Caco-2 (cell line): ENCODE results near the gene MCAM. TPM values are rescaled to one million over a fixed set of nuclear protein-coding genes. Genes with fewer than 3 reads are reported as not detected.
A peak's percentile ranks its signal among the peaks of the same experiment; 100 is the strongest.

Experiments
- BruUV-seq: library from RNA; stranded (reverse); fragments of 400-500 nt; replicated peaks from 2 replicates; lab custom pipeline; 2021; lab: Mats Ljungman, UMichigan
- CTCF ChIA-PET: fragments of 300-600 bp; sonication (Branson Sonifier 250); formaldehyde crosslinking; loops from one replicate; lab custom pipeline; 2022; ENCODE audit warnings: antibody characterized with exemption; lab: Charles Lee
- POLR2A ChIA-PET: fragments of 300-600 bp; sonication (Branson Sonifier 250); formaldehyde crosslinking; loops from one replicate; lab custom pipeline; 2022; ENCODE audit warnings: antibody characterized with exemption; lab: Charles Lee
- DNase-seq, 2 experiments: peaks; one replicate each; pipeline versions ENCODE4 v3.0.0 to v3.0.0-alpha.2; 2020 to 2022
- H3K27me3 ChIP-seq: replicated peaks from 2 replicates; pipeline ENCODE4 v1.6.0; 2011; ENCODE audit warnings: low read length; ENCODE audit not compliant: control insufficient read depth, insufficient read depth
- H3K36me3 ChIP-seq: 2 replicates; pipeline ENCODE4 v1.5.1; 2011; ENCODE audit warnings: low read length; ENCODE audit not compliant: control insufficient read depth, insufficient read depth
- H3K4me1 ChIP-seq: fragments of 250-450 bp; sonication (Bioruptor Pico); 2 replicates; pipeline ENCODE4 v1.5.1; 2020; ENCODE audit warnings: mild to moderate bottlenecking
- H3K4me3 ChIP-seq: 2 replicates; pipeline ENCODE4 v1.5.1; 2011; ENCODE audit warnings: low read depth, mild to moderate bottlenecking, control low read depth, low read length
- H3K9me3 ChIP-seq: fragments of 250-450 bp; sonication (Bioruptor Pico); 2 replicates; pipeline ENCODE4 v1.5.1; 2020; ENCODE audit warnings: mild to moderate bottlenecking, moderate library complexity
- H3K27ac Mint-ChIP-seq: one replicate; pipeline ENCODE4 v1.8.0; 2022; ENCODE audit warnings: mixed read lengths; ENCODE audit not compliant: unreplicated experiment
- H3K27me3 Mint-ChIP-seq: one replicate; pipeline ENCODE4 v1.8.0; 2022; ENCODE audit warnings: mixed read lengths; ENCODE audit not compliant: insufficient read depth, unreplicated experiment
- H3K36me3 Mint-ChIP-seq: one replicate; pipeline ENCODE4 v1.8.0; 2022; ENCODE audit warnings: mild to moderate bottlenecking, mixed read lengths; ENCODE audit not compliant: insufficient read depth, unreplicated experiment
- H3K4me1 Mint-ChIP-seq: one replicate; pipeline ENCODE4 v1.8.0; 2022; ENCODE audit warnings: low read depth, mixed read lengths; ENCODE audit not compliant: unreplicated experiment
- H3K4me3 Mint-ChIP-seq: one replicate; pipeline ENCODE4 v1.8.0; 2022; ENCODE audit warnings: mild to moderate bottlenecking, moderate library complexity, mixed read lengths; ENCODE audit not compliant: unreplicated experiment
- H3K9me3 Mint-ChIP-seq: one replicate; pipeline ENCODE4 v1.8.0; 2022; ENCODE audit warnings: mixed read lengths; ENCODE audit not compliant: unreplicated experiment
- CTCF ChIP-seq, 2 experiments: fragments of 200-600 bp in 1 of 2; IDR thresholded peaks; 1 replicate in 1 of 2; 2 replicates in 1 of 2; pipeline versions ENCODE4 v1.5.1 to v1.8.0; 2011 to 2022; ENCODE audit warnings: antibody characterized with exemption in 1 of 2, control low read depth in 1 of 2, inconsistent platforms in 1 of 2, low read depth in 1 of 2, low read length in 1 of 2, mild to moderate bottlenecking in 1 of 2, moderate library complexity in 1 of 2; ENCODE audit not compliant: insufficient read depth in 1 of 2, severe bottlenecking in 1 of 2, unreplicated experiment in 1 of 2
- intact Hi-C: fragments of 100-400 bp; cut with micrococcal nuclease; formaldehyde crosslinking; loops from one replicate; pipeline ENCODE4 v1.10.0; 2022; ENCODE audit not compliant: unreplicated experiment
- total RNA-seq: library from RNA; stranded (reverse); gene quantifications from 2 replicates; pipeline ENCODE4 v1.2.3, GENCODE V29; 2022

Gene MCAM
- total RNA-seq, 1 experiment from 2014 or later: 9.8 TPM

GRCh38 chr11:119317592-119318239 lies 786 bp upstream of the MCAM start:
- H3K9me3 ChIP-seq: no peaks in the 10 kb centered on the region
- H3K4me1 ChIP-seq: peaks cover 38% of the 10 kb centered on the region
- Mint-ChIP-seq H3K4me1 (no peaks in the 10 kb centered on the region), H3K27me3 (peaks cover 5% of the 10 kb centered on the region), H3K4me3 (peak overlapping the region; percentile 76), H3K9me3 (no peaks in the 10 kb centered on the region), H3K36me3 (peaks cover 5% of the 10 kb centered on the region), H3K27ac (no peak overlapping the region)
- BruUV-seq: no TSS peak
- H3K4me3 ChIP-seq: no peak overlapping the region
- DNase-seq: no peak
- no peak for TF ChIP-seq CTCF (IDR thresholded peaks at IDR 0.05; ENCODE audit: insufficient read depth in 1 of 2, low read depth in 1 of 2, low read length in 1 of 2, severe bottlenecking in 1 of 2, unreplicated experiment in 1 of 2)
- no peaks in the 10 kb centered on the region for H3K36me3 ChIP-seq
- peaks cover 7% of the 10 kb centered on the region for H3K27me3 ChIP-seq
- ChIA-PET CTCF (interaction anchor here (0.8 to 2.3 kb wide), 4 partner anchors 20 to 157 kb away, joined by 3 to 14 read pairs (median 6); partner anchors contain the start of gene C1QTNF5), POLR2A (interaction anchor here (0.5 to 1.0 kb wide), 3 partner anchors 21 to 211 kb away, joined by 3 to 5 read pairs (median 3); partner anchors contain the start of genes C2CD2L and CBL)
- intact Hi-C loops: loop anchor here (10.0 kb wide), 1 partner anchor 113 kb away; the partner anchor contains the start of gene CBL

- peaks cover 5% of the 10 kb centered on the region for H3K27me3 Mint-ChIP-seq
These were observed 758 bp downstream of the MCAM start for GRCh38 chr11:119316016-119316728.

More at GRCh38 chr11:119316016-119316728, 758 bp downstream of the MCAM start:
- CTCF ChIA-PET: interaction anchor here (0.7 to 1.8 kb wide), 3 partner anchors 9 to 65 kb away, joined by 4 to 10 read pairs (median 4); partner anchors contain the start of gene USP2
- no peaks in the 10 kb centered on the region for H3K9me3 Mint-ChIP-seq
- peak overlapping the region; percentile 58 for H3K4me3 ChIP-seq
- no peak overlapping the region for H3K27ac Mint-ChIP-seq
- peaks cover 29% of the 10 kb centered on the region for H3K4me1 ChIP-seq
- H3K36me3 Mint-ChIP-seq: peaks cover 5% of the 10 kb centered on the region
- BruUV-seq: TSS peak; percentile 71
- H3K9me3 ChIP-seq: no peaks in the 10 kb centered on the region
- peaks cover 7% of the 10 kb centered on the region for H3K27me3 ChIP-seq
- peak in 1 of 2 experiments; percentile 34 for DNase-seq
- peak overlapping the region; percentile 76 for H3K4me3 Mint-ChIP-seq
- H3K36me3 ChIP-seq: no peaks in the 10 kb centered on the region
- no peaks in the 10 kb centered on the region for H3K4me1 Mint-ChIP-seq
- TF ChIP-seq CTCF (IDR thresholded peaks at IDR 0.05; ENCODE audit: insufficient read depth in 1 of 2, low read depth in 1 of 2, low read length in 1 of 2, severe bottlenecking in 1 of 2, unreplicated experiment in 1 of 2): no peak
- POLR2A ChIA-PET: interaction anchor here (0.8 kb wide), 1 partner anchor 45 kb away, joined by 5 read pairs; no protein-coding TSS in a partner anchor
- intact Hi-C loops: loop anchor here (10.0 kb wide), 1 partner anchor 111 kb away; the partner anchor contains the start of gene CBL
